NCI-H748 (cell line): ENCODE data around the gene TMEM62.
"Not testable (repeated sequence)": the region's sequence is repeated elsewhere in the genome, so short reads cannot be mapped to it uniquely, and the experiment has no call there.

Experiments
- DNase-seq: peaks from one replicate; lab custom pipeline; 2025; ENCODE audit not compliant: unreplicated experiment; lab: John Stamatoyannopoulos, UW

Gene TMEM62

DNA sequence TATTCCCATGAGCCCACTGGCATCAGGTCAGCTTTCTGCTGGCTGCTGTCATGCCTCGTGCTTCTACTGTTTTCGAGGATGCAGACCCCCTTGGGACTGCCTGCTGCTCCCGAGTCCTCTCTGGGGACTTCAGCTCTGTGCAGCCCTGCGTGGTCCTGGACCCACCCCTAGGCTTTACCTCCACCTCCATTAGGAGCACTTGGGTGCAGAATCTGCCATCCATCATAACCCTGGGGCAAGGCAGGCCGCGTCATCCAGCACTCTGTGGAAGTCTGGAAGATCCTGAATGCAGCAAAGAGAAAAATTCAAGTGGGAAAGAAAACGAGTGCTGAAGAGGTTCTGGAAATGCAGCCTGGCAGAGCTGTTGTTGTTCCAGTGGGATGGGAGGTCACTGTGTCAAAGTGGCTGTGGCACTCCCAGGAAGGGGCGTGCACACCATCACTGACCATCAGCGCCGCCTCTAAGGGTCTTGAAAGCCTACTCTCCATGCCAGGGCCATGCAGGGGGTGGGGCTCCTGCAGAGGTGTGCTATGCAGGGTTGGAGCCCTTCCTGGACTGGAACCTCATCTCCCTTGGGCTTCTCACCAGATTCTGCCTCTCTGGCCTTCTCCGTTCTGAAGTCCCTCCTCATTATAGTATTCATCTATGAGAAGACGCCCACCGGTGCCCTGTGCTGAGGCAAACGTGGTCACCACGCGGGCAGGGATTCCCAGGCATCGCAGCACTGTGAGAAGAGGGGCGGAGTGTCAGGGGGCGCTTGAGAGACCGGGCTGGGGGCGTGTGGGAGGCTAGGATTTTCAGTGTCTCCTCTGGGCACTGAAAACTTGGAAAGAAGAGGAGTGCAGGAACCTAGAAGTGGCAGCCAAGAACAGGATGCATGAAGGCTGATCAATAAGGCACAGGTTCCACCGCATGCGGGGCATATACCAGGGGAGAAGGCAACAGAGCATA is 74.9 kb downstream of the TMEM62 start:
- DNase-seq, result no peak

DNA sequence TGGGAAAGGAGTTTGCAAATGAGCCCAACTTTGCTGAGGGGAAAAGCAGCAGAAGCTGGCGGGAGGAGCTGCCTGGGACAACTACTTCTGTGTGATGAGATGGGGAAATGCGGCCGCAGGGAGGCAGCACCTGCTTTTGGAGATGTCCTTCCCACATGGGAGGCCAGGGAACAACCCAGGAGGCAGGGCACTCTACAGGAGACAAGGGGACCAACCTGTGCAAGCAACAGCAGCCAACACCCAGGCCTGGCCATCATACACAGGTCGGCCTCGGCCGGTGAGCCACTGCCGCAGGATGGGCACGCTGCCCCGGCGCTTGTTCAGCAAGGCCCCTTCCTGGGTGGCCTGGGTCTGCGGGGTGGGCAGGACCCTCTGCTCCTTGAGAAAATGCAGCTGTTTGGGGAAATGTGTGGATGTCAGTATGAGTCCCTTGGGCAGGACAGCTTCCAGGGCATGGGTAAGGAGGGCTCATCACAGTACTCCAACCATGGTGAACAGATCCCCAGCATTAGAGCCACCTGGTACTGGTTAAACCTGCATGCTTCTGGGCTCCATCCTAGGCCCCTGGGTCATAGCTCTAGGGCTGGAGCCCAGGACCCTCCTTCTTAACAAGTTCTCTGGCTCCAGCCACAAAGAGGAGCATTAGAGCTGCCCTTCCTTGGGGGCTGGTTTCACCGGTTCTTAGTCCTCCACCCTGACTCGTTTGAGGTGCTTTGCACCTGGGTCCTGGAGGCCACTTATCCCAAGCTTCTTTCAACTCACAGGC is 75.9 kb downstream of the TMEM62 start:
- DNase-seq, result peak; percentile 6

DNA sequence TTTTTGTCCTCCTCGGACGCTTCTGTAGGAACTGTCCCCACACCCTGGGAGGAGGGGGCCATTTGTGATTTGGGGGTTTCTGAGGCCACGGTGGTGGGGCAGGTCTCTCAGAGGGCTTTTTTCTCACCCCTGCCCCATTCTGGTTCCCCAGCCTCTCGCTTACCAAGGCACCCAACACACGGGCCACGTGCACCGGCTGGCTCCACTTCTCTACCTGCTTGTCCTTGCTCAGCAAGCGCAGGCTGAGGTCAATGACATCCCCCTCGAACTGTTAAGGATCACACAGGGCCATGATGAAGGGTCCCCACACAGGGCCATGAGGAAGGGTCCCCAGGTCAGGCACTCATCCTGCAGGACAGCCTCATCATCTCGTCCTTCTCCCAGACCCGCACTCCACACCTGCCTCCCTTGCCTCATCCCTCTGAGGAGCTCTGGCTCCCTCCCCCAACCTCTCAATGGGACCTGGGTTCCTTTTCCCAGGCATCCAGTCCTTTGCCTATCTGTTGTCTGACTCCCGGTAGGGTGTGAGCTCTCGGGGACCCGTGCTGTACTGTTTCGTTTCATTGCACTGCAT is 76.9 kb downstream of the TMEM62 start:
- no peak for DNase-seq

DNA sequence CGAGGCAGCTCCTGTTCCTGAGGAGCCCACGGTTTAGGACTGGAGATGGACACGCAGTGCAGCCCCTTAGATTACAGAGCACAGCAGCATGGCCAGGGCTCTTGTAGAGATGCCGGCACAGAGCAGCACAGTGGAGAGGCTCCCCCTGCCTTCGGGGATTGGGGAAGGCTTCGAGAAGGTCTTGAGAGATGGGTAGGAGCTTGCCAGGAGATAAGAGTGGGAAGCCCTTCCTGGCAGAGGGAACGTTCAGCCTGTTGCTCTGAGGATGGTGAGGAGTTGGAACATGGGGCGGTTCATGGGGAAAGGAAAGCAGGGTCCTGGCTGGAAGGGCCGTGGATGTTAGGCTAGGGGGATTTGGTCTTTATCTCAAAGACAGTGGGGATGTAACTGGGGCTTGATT is 77.4 kb downstream of the TMEM62 start:
- DNase-seq, result no peak

DNA sequence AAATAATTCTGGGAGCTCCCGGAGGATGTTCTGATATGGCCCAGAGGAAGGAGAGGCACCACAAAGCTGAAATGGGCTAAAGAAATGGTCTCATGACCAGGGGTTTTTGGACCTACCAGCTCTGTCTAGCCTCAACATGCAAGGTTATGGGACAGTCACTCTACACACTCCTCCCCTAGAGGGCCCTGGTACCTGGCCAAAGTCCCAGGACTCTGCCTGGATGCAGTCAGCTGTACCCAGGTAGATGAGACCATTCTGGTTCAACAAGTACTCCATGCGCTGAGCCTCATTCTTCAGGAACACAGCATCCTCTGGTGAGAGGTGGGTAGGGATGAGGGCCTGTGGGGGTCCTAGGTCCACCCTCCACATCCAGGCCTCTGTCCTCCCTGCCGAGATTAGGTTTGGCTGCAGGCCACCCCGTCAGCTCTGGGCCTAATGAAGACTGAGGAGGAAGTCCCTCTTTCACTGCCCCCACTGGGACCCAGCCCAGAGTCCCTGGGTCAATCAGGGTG is 77.9 kb downstream of the TMEM62 start:
- DNase-seq, result no peak

- DNase-seq, result peak; percentile 1
Observed at GRCh38 chr15:43212299-43212698, 78.9 kb downstream of the TMEM62 start.

DNA sequence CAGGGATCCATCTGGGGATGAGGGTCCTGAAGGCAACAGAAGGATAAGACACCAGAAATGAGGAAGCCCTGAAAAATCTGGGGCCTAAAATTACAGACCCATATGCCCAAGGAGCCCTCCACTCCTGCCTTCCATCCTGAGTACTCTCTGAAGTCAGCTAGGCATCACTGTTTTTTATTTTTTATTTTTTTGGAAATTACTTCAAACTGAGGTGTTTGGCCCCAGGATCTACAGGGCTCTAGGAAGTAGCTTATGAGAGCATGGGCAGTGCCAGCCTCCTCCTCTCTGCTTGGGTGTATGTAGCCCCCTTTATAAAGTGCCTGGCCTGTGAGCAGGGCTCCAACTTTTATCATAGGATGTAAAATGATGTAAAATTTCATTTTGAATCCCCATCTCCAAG is 79.6 kb downstream of the TMEM62 start:
- DNase-seq, result no peak

DNA sequence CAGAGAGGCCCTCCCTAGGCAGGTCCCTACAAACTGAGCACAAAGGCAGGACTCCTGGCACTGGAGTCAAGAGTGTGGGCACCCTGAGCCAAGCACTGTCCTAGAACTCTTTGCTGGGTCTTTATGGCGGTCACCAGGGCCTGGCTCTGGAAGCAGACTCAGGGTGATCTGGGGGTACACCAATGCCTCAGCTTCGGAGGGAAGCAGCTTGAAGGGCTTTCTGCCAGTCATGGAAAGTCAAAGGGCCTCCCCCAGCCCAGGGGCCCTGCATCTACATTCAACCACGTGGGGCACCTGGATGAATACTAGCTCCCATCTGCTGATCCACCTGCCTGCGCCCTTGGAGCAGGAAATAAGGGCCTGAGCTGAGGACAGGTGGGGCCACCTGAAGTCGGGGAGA is 80.1 kb downstream of the TMEM62 start:
- no peak for DNase-seq

GRCh38 chr15:43214169-43214568 is 80.8 kb downstream of the TMEM62 start:
- DNase-seq, result no peak

- DNase-seq, result no peak
Observed at GRCh38 chr15:43214592-43215295, 81.4 kb downstream of the TMEM62 start.

DNA sequence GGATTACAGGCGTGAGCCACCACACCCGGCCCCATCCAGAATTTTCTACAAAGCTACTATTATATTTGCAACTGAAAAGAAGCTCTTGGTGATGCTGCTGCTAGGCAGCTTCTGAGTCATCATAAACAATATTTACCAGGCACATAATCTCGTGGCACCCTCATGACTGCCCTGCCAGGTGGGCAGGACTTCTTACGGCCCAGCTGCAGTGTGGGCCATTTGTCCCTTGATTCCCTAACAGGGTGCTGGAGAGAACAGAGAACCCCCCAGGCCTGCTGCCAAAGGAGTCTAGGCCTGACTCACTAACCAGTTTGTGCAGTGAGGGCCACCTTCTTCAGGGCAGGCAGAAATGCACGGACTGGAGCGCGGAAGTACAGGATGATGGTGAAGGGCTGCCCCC is 82.6 kb downstream of the TMEM62 start:
- no peak for DNase-seq

- peak; percentile 25 for DNase-seq
Observed at GRCh38 chr15:43218908-43219706, 85.7 kb downstream of the TMEM62 start.

GRCh38 chr15:43219929-43220928 is 86.8 kb downstream of the TMEM62 start:
- DNase-seq, result no peak

DNA sequence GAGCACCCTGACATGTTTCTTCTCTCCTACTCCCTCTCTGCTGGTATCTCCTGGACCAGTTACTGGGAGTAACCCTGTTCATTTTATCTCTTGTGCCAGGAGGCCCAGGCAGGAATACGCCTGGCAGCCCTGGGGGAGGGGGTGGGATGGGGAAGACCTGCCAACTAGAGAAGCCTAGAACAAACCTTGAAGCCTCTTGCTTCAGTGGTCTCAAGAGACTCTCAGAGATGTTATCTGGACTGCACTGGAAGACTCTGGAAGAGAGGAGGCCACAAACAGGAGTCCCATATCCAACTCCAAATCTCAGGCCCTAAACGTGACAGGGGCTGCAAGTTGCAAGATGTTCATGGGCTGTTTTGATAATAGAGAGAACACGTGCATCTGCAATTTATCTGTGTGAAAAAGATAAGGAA is 87.6 kb downstream of the TMEM62 start, which contains the start of gene EPB42:
TSS of gene EPB42 (minus strand) at position 28 of the 413 bp plus-strand sequence. CDS start 193 bp downstream, outside the sequence.
- DNase-seq, result no peak

GRCh38 chr15:43221422-43221821 is 88.0 kb downstream of the TMEM62 start:
- no peak for DNase-seq

DNA sequence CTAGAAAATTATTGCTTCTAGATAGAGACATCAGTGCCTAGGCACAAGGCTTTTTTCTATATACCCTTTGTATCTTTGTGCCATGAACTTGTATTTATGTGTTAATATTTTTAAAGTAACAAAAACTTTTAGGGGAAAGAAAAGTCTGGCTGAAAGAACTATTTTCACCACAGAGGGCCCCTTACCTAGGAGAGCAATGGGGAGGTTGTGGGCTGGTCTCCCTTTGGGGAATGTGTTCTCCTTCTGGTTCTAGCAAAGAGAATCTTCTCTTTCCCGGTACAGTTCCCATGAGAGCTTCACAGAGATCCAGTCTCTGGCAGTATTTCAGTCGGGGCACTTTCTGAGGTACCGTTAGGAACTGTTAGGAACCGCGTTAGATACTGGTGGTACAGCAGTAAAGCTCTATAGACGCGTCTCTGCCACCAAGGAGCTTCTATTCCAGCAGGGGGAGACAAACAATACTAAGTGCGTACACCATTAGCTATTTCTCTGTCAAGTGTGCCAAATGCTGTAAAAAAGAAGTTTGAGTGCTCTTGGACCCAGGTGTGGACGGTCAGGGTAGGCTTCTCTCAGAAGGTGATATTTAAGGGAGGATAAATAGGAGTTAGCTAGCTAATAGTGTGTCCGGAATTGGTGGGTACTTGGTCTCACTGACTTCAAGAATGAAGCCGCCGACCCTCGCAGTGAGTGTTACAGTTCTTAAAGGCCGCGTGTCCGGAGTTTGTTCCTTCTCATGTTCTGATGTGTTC is 92.0 kb downstream of the TMEM62 start:
- peak; percentile 61 for DNase-seq

GRCh38 chr15:43225950-43226255 is 92.5 kb downstream of the TMEM62 start:
- not testable (repeated sequence) for DNase-seq
